ENCODE data around the gene FKBP6. TPM values are rescaled to one million over a fixed set of nuclear protein-coding genes. Genes with fewer than 3 reads are reported as not detected.

The FKBP6 gene
- total RNA-seq, 1 donor from 2014 or later, result not detected

DNA sequence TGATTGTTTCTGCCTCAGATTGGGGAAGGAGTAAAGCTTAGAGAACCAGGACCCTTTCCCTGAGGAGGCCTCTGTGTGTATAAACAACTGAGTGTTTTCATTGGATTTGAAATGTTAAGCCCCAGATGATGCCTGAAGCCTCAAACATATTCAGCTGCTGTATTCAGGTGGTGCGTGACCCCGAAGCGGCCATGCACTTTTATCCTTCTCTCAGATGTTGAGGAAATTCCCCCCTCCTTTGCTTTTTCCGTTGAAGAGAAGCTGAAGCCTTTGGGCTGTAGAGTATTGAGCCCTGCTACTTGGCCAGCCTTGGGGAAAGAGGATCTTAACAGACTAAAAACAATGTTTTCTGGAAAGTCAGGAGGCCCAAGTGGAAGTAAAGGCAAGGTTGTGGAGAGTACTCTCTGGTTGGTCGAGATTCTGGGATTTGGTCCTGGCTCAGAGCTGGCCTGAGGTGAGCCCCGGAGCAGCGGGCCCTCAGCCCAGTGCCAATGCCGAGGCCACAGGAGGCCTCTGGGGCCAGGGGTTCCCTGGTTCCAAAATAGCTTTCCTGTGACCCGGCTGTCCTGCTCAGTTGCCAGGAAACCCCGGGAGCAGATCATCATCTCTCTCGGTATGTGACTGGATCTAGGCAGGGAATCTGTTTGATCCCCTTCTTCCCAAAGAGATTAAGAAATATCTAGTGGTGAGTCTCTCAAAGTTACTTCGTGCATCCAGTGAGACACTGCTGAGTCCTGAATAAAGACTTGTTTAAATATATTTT lies 22.5 kb downstream of the FKBP6 start:
- TF ChIP-seq, protein P1, sequence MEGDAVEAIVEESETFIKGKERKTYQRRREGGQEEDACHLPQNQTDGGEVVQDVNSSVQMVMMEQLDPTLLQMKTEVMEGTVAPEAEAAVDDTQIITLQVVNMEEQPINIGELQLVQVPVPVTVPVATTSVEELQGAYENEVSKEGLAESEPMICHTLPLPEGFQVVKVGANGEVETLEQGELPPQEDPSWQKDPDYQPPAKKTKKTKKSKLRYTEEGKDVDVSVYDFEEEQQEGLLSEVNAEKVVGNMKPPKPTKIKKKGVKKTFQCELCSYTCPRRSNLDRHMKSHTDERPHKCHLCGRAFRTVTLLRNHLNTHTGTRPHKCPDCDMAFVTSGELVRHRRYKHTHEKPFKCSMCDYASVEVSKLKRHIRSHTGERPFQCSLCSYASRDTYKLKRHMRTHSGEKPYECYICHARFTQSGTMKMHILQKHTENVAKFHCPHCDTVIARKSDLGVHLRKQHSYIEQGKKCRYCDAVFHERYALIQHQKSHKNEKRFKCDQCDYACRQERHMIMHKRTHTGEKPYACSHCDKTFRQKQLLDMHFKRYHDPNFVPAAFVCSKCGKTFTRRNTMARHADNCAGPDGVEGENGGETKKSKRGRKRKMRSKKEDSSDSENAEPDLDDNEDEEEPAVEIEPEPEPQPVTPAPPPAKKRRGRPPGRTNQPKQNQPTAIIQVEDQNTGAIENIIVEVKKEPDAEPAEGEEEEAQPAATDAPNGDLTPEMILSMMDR (IDR thresholded peaks at IDR 0.05; ENCODE audit: insufficient read depth, low read depth, low read length), result no peak
- no peak for TF ChIP-seq EZH2 (IDR thresholded peaks at IDR 0.05; ENCODE audit: insufficient read depth, low read length)
- peaks cover 4% of the 10 kb centered on the region for H3K36me3 Mint-ChIP-seq (ENCODE audit: low read depth, unreplicated experiment)
- Histone ChIP-seq H3K9ac (ENCODE audit: low read length) (no peak overlapping the region), H3K4me2 (ENCODE audit: low read length) (no peak overlapping the region), H3K4me3 (ENCODE audit: insufficient read depth, low read depth, low read length) (no peak overlapping the region), H3K27me3 (ENCODE audit: insufficient read depth, low read length) (peaks cover 13% of the 10 kb centered on the region), H4K20me1 (ENCODE audit: insufficient read depth, low read length) (no peaks in the 10 kb centered on the region), H3K9me3 (ENCODE audit: insufficient read depth, low read depth, low read length) (peaks cover 6% of the 10 kb centered on the region), H2AFZ (ENCODE audit: low read depth, low read length) (no peak overlapping the region), H3K36me3 (ENCODE audit: insufficient read depth, low read length) (no peaks in the 10 kb centered on the region), H3K4me1 (ENCODE audit: insufficient read depth, low read length) (no peaks in the 10 kb centered on the region), H3K79me2 (ENCODE audit: insufficient read depth, low read length) (no peaks in the 10 kb centered on the region), H3K27ac (ENCODE audit: low read depth, low read length) (no peak overlapping the region)
- no peak overlapping the region for H3K27ac Mint-ChIP-seq (ENCODE audit: unreplicated experiment)
- H3K4me1 Mint-ChIP-seq (ENCODE audit: low read depth, unreplicated experiment), result peaks cover 6% of the 10 kb centered on the region
- DNase-seq (ENCODE audit: low read depth), result no peak
- no peak for FAIRE-seq
- peaks cover 17% of the 10 kb centered on the region for H3K9me3 Mint-ChIP-seq (ENCODE audit: unreplicated experiment)
- H3K27me3 Mint-ChIP-seq (ENCODE audit: low read depth, unreplicated experiment), result peaks cover 3% of the 10 kb centered on the region
- H3K4me3 Mint-ChIP-seq (ENCODE audit: unreplicated experiment), result no peak overlapping the region

DNA sequence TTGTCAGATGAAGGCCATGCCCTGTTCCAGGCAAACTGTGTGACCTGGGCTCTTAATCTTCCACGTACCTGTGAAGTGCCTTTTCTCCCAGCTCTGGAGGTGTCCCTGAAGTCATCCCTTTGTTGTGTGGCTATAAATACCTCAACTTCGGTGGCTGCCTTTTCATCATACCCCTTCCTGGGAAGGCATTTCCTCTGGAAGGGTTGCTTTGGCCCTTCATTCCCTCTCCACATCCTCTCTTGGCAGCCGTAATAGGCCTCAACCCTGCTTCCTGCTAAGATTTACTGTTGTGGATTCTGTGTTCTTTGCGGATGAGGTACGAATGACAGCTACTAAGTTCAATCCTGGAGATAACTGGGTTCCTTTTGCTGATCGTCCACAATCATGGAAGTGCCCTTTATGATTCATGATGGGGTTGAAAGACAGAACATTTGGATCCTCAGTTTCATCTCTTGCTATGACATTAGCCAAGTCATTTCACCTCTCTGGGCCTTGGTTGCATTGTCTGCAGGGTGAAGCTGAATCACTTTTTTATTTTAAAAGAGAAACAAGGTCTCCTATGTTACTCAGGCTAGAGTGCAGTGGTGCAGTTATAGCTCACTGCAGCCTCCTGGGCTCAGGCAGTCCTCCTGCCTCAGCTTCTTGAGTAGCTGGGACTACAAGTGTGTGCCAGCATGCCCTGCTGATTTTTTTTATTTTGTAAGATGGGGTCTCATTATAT lies 23.6 kb downstream of the FKBP6 start:
- Histone ChIP-seq H3K27me3 (ENCODE audit: insufficient read depth, low read length) (peaks cover 13% of the 10 kb centered on the region), H3K36me3 (ENCODE audit: insufficient read depth, low read length) (no peaks in the 10 kb centered on the region), H3K4me2 (ENCODE audit: low read length) (no peak overlapping the region), H2AFZ (ENCODE audit: low read depth, low read length) (peak overlapping the region; percentile 24), H3K9ac (ENCODE audit: low read length) (no peak overlapping the region), H3K27ac (ENCODE audit: low read depth, low read length) (no peak overlapping the region), H3K4me1 (ENCODE audit: insufficient read depth, low read length) (no peaks in the 10 kb centered on the region), H3K9me3 (ENCODE audit: insufficient read depth, low read depth, low read length) (peaks cover 6% of the 10 kb centered on the region), H3K4me3 (ENCODE audit: insufficient read depth, low read depth, low read length) (no peak overlapping the region), H4K20me1 (ENCODE audit: insufficient read depth, low read length) (no peaks in the 10 kb centered on the region), H3K79me2 (ENCODE audit: insufficient read depth, low read length) (no peaks in the 10 kb centered on the region)
- TF ChIP-seq, protein P1 (IDR thresholded peaks at IDR 0.05; ENCODE audit: insufficient read depth, low read depth, low read length), result no peak
- TF ChIP-seq EZH2 (IDR thresholded peaks at IDR 0.05; ENCODE audit: insufficient read depth, low read length), result no peak
- no peak overlapping the region for H3K27ac Mint-ChIP-seq (ENCODE audit: unreplicated experiment)
- H3K4me3 Mint-ChIP-seq (ENCODE audit: unreplicated experiment), result no peak overlapping the region
- FAIRE-seq (no peak), DNase-seq (ENCODE audit: low read depth) (no peak)
- H3K9me3 Mint-ChIP-seq (ENCODE audit: unreplicated experiment), result peaks cover 11% of the 10 kb centered on the region
- peaks cover 6% of the 10 kb centered on the region for H3K4me1 Mint-ChIP-seq (ENCODE audit: low read depth, unreplicated experiment)
- peaks cover 4% of the 10 kb centered on the region for H3K36me3 Mint-ChIP-seq (ENCODE audit: low read depth, unreplicated experiment)
- peaks cover under 1% of the 10 kb centered on the region for H3K27me3 Mint-ChIP-seq (ENCODE audit: low read depth, unreplicated experiment)
